Erythroblast (primary cell): ENCODE results near the gene LPIN3.

Source experiments
- DNase-seq, 2 experiments: peaks; one replicate each; lab custom pipeline; 2025; lab: John Stamatoyannopoulos, UW
- GATA1 ChIP-seq: IDR thresholded peaks from 2 replicates; pipeline ENCODE4 v1.6.1; 2011; ENCODE audit warnings: low read depth, mild to moderate bottlenecking, control low read depth, low read length, moderate library complexity
- POLR2A ChIP-seq: IDR thresholded peaks from 2 replicates; pipeline ENCODE4 v1.6.1; 2011; ENCODE audit warnings: mild to moderate bottlenecking, low read length

The LPIN3 gene

DNA sequence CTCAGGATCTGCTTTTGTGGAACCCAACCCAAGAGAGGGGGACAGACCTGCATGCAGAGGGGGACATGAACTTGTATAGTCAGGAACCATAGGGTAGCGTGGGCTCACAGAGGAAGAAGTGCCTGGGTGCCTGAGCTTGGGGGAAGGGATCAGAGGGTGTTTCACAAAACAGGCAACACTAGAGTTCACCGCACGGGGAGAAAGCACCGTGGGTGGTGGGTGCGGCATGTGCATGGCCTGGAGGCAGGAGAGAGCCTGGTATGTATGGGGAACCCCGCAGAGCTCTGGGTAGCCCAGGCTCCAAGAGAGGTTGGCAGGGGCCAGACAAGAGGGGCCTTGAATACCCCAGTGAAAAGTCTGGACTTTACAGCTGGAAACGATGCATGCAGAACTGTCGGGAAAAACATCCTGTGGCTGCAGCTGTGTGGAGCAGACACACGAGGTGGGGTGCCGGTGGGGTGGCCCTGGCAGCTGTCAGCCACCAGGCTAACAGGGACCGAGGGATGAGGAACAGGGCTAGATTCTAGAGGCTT, 32.7 kb downstream of the LPIN3 start:
- DNase-seq: no peak
- TF ChIP-seq POLR2A (no peak), GATA1 (no peak)

DNA sequence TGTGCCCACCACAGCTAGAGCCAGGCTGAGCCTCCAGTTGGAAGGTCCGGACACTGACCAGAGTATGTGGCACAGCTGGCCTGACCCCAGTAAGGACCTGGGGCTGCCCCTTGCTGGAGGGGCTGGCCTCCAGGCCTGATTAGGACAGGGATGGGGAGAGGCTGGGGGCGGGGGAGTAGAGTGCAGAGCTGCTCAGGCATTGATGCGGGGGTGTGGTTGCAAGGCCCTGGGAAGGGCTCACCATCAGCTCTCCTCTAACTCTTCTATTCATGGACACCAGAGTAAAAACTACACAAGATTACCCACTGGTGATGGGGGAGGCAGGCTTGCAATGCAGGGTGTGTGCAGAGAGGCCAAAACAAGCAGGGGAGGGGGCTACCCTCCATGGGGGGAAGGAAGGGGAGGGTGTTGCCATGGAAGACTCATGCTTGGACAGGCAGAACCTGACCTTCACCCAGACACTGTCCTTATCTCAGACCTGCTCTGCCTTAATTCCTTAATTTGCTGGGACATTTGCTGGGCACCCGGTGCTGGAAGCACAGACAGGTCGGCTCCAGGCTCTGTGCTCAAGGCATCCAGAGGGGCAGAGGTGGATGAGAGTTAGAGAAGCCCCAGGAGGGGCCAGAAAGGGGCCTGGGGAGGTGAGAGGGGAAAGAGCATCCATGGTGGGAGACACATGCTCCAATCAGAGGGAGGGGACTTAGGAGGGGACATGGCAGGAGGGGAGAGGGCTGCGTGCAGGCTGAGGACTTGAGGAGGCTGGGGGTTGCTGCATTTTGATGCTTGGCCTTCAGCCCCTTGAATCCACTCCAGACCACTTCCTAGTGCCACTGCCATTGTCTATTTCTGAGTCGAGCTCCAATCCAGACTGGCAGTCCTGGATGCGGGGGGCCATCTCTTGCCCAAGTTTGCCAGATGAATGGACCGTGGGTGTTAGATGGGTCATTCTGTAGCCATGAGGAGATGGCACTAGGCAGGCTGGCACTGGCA, 33.6 kb downstream of the LPIN3 start:
- TF ChIP-seq GATA1 (no peak), POLR2A (no peak)
- DNase-seq: no peak

DNA sequence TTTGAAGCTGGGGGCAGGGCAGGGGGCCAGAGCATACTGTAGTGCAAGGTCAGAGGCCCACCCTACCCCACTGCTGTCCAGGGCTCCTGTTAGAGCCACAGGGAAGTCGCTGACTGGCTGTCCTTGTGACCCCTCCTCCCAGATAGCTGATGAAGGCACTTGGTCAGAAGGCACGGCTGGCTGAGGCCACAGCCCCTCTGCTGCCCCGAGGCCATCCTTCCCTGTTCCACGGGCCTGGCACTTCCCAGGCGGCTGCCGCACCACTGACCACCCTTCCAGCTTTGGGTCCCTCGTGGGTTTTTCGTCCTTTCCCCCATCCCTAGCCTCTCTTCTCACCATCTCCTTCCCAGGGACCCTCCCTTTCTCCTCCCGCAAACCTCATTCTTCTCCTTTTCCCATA, 35.2 kb downstream of the LPIN3 start:
- no peak for TF ChIP-seq POLR2A
- TF ChIP-seq GATA1: no peak
- DNase-seq: no peak

DNA sequence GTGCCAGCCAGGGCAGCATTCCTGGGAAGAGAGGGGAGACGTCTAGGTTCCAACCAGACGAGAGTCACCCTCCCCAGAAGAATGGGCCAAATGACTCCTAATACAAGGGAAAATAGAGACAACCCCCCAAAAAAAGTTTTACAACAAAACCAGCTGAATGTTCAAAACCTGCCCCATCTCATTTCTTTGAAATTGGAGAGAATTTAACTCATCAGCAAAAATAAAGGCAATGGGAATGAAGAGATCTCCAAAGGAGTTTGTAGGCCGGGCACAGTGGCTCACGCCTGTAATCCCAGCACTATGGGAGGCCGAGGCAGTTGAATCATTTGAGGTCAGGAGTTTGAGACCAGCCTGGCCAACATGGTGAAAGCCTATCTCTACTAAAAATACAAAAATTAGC, 35.7 kb downstream of the LPIN3 start:
- no peak for DNase-seq
- no peak for TF ChIP-seq GATA1
- no peak for TF ChIP-seq POLR2A

DNA sequence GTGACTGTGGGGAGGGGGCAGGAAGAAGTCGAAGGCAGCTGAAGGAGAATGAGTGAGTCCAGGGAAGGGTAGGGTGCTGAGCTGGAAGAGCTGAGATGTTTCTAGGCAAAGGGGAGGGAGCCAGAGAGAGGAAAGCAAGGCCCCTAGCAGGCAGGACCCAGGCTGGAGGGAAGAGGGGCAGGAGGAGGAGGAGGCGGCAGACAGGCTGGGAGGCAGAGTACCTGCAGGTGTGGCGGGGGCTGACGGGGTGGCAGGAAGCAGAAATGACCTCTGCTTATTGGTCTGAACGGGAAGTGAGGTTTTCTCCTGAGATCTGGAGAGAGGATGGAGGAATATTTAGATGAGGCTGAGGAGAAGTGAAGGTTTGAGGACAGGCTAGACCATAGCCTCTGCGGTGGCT, 36.7 kb downstream of the LPIN3 start:
- no peak for TF ChIP-seq GATA1
- no peak for TF ChIP-seq POLR2A
- DNase-seq: no peak

DNA sequence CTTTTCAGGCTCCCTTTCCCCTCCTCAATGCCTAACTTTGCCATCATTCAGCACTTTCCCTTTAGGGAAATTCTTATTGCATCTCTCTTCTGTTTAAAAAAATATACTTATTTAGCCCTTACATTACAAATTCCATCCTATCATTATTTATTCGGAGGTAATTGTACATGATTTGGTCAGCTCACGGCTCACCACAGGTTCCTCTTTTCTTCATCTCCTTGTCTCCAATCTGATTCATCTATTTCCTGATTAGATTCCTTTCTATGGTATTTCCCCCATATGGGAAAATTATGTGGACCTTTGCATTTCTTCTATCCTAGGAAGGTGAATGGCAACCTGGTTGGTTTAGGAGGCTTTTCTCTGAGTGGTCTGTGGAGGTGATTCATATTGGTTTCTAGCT, 38.9 kb downstream of the LPIN3 start:
- DNase-seq: no peak
- TF ChIP-seq GATA1 (no peak), POLR2A (no peak)

DNA sequence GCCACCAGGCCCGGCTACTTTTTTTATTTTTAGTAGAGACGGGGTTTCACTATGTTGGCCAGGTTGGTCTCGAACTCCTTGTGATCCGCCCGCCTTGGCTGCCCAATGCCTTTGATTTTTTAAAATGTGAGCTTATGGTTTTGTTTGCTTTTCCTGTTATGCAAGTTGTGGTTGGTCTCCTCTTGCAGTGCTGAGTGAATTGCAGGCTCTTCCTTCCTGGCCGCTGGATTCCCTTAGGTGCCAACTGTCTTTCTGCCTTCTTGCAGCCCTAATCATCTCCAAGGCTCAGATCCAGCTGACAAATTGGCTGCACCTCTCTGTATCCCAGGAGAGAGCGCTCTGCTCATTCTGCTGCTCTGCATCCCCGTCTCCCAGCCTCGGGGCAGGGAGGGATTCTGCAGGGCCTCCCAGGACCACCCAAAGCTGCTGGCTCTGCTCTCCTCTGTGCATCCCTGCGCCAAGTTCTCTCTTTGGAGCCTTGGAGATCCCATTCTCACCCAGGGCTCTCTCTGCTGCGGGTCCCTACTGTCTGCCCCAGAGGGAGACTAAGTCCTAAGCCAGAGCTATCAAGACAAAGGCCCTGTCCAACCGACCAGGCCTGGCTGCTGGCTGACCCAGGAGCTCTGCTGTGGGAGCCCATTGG, 40.1 kb downstream of the LPIN3 start:
- DNase-seq: no peak
- TF ChIP-seq POLR2A: no peak
- no peak for TF ChIP-seq GATA1

DNA sequence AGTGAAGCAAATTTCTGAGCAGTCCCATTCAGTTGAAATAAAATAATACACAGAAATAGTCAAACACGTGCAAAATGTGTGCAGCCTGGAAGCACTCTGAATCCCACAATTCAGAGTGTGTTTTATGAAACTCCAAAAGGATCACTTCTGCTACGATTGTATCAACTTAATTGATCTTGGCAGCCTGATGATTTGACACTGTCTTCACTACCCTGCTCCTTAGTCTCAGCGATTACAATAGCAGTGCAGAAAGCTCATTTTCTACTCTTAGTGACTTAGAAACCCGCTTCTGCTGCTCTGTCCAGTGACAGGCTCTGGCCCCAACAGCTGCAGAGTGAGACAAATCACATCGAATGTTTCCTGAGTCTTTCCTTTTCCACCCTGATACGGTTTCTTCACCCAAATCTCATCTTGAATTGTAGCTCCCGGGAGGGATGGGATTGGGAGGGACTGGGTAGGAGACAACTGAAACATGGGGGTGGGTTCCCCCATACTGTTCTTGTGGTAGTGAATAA, 42.2 kb downstream of the LPIN3 start:
- no peak for DNase-seq
- TF ChIP-seq POLR2A: no peak

DNA sequence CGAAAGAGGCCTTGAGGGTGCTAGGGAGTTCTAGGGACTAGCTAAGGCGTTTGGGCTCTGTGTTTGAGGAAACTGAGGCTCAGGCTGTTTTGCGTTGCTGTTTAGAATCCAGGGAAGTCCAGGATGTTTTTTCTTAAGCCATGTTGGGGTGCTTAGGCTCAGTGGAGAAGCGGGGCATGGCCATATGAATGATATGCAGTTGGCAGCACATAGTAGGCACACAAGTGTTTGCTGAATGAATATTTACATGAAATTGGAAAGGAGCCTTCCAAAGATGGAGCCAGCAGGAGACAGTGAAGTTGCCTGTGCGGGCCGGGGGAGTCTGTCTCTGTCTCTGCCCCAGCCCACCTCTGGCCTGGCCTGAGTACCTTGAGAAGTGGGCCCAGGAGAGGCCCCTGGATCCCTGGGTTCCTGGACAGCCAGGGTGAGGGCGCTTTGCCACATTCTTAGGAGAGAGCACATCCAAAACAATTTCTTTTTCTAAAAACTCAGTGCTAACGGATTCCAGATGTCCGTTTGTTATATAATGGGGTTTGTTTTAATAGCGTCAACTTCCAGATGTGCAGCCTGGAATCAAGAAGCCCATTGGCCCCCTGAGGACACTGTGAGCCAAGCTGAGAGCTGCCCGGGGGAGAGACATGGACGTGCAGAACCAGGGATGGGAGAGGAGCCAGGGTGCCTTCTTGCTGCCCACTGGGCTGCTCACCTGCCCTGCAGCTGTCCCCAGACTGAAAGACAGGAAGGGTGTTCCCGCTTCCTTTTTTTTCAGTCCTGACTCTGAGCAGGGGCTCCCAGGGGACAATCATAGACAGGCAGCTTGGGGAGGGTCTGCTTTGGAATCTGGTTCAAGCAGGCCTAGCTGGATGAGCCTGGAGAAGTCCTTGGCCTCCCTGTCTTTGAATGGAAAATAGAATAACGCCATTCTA, 46.1 kb downstream of the LPIN3 start:
- TF ChIP-seq POLR2A (no peak), GATA1 (no peak)
- no peak for DNase-seq

DNA sequence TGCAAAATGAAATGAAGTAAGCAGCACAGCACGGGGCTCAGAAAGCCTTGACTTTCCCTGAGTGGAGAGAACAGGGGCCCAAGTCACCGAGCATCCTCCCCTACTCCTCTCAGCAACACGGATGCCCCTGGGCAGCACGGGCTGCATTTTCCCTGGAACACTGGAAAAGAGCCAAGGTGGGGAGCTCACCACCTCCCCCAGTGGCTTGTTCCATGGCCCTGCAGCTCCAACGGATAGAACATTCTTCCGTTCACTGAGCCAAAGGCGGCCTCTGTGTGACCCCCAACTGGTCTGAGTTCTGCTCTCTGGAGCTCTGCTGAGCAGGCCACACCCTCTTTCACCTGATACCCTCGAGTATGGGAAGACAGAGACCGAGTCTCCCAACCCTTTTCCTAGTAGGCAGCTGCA, 46.8 kb downstream of the LPIN3 start:
- DNase-seq: no peak
- TF ChIP-seq GATA1 (no peak), POLR2A (no peak)

DNA sequence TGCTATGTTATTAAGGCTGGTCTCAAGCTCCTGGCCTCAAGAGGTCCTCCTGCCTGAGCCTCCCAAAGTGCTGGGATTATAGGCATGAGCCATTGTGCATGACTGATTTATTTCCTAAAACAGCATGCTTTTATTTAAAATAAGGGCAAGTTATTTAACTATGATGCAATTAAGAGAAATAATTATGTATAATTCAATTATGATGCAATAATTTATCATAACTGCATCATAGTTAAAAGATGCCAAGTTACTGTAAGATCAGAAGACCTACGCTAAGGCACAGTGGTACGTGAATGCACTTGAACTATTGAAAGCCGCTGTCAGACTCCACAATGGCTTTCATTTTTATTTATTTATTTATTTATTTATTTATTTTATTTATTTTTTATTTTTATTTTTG, 50.3 kb downstream of the LPIN3 start:
- no peak for TF ChIP-seq GATA1
- no peak for TF ChIP-seq POLR2A
- DNase-seq: no peak

DNA sequence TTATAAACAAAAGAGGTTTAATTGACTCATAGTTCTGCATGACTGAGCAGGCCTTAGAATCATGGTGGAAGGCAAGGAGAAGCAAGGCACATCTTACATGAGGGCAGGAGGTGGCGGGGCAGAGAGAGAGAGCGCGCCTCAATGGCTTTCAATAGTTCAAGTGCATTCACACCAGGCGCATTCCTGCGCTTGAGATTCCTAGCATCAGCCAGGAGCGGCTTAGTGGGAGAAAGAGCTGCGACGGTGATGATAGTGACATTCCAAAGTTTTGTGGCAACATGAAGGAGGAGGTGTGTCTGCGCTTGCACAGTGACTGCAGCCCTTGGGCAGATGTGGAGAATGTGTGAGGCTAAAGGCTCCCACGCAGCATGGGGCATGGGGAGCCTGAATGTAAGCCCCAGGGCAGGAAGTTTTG, 51.0 kb downstream of the LPIN3 start:
- TF ChIP-seq POLR2A (no peak), GATA1 (no peak)
- no peak for DNase-seq

DNA sequence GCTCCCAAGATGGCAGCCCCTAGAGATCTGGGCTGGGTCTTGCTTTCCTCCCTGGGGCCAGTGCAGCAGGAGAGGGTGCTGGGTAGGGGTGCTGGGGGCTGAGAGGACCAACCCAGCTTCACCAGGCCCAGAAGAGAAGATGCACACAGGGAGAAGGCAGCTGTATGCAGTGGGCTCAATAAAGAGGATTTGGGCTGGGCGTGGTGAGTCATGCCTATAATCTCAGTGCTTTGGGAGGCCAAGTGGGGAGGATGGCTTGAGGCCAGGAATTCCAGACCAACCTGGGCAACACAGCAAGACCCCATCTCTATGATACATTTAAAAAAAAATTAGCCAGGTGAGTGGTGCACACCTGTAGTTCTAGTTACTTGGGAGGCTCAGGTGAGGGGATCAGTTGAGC, 51.7 kb downstream of the LPIN3 start:
- TF ChIP-seq POLR2A (no peak), GATA1 (no peak)
- DNase-seq: no peak
